NCI-H2107 (cell line): Measurements from ENCODE around the gene RNF31.
A peak's percentile ranks its signal among the peaks of the same experiment; 100 is the strongest.

Experiments
- DNase-seq: peaks from one replicate; lab custom pipeline; 2025; lab: John Stamatoyannopoulos, UW

Gene RNF31

GRCh38 chr14:24116128-24116814 lies 31.0 kb upstream of the RNF31 start:
- DNase-seq, result no peak

GRCh38 chr14:24117179-24117578 lies 30.1 kb upstream of the RNF31 start:
- no peak for DNase-seq

- DNase-seq, result no peak
These were observed 27.6 kb upstream of the RNF31 start for GRCh38 chr14:24119691-24120090.

GRCh38 chr14:24121210-24121609 lies 26.1 kb upstream of the RNF31 start:
- DNase-seq, result no peak

GRCh38 chr14:24122416-24122815 lies 24.9 kb upstream of the RNF31 start:
- no peak for DNase-seq

GRCh38 chr14:24122898-24123297 lies 24.4 kb upstream of the RNF31 start:
- no peak for DNase-seq

GRCh38 chr14:24123424-24124417 lies 23.6 kb upstream of the RNF31 start:
- no peak for DNase-seq

GRCh38 chr14:24126939-24127338 lies 20.4 kb upstream of the RNF31 start:
- no peak for DNase-seq

GRCh38 chr14:24127673-24128072 lies 19.6 kb upstream of the RNF31 start:
- no peak for DNase-seq

- DNase-seq, result no peak
These were observed 17.8 kb upstream of the RNF31 start for GRCh38 chr14:24129410-24129998.

GRCh38 chr14:24130380-24130716 lies 16.9 kb upstream of the RNF31 start, which contains the start of gene FITM1:
TSS of gene FITM1 (plus strand) at chr14:24130659. CDS start at chr14:24131564, 905 bp downstream.
- no peak for DNase-seq

GRCh38 chr14:24130717-24131548 lies 16.4 kb upstream of the RNF31 start:
- DNase-seq, result no peak

GRCh38 chr14:24131549-24131966 lies 15.7 kb upstream of the RNF31 start:
- no peak for DNase-seq

- peak; percentile 68 for DNase-seq
These were observed 15.1 kb upstream of the RNF31 start for GRCh38 chr14:24132061-24132685.

- no peak for DNase-seq
These were observed 14.3 kb upstream of the RNF31 start for GRCh38 chr14:24132976-24133375.

- DNase-seq, result no peak
These were observed 13.6 kb upstream of the RNF31 start for GRCh38 chr14:24133735-24134134.

- DNase-seq, result no peak
These were observed 11.8 kb upstream of the RNF31 start for GRCh38 chr14:24135584-24135833.

GRCh38 chr14:24135834-24136683 lies 11.2 kb upstream of the RNF31 start, which contains the start of gene PSME1:
TSS of gene PSME1 (plus strand) at chr14:24136194. CDS start at chr14:24136263, 69 bp downstream.
- peak; percentile 98 for DNase-seq

GRCh38 chr14:24136684-24137528 lies 10.4 kb upstream of the RNF31 start:
- no peak for DNase-seq
